ENCODE measurements around the gene TSPAN9.

Gene TSPAN9

GRCh38 chr12:3115078-3115477, 37.9 kb downstream of the TSPAN9 start:
- peaks cover 22% of the 10 kb centered on the region for H3K36me3 Mint-ChIP-seq (ENCODE audit: low read depth)
- H3K27ac Mint-ChIP-seq, result no peak overlapping the region
- H3K9me3 Mint-ChIP-seq, result no peaks in the 10 kb centered on the region
- H3K27me3 Mint-ChIP-seq (ENCODE audit: low read depth), result peaks cover 10% of the 10 kb centered on the region
- no peak for TF ChIP-seq CTCF (IDR thresholded peaks at IDR 0.05; ENCODE audit: unreplicated experiment in 3 of 3)
- peaks cover 43% of the 10 kb centered on the region for H3K4me1 Mint-ChIP-seq
- H3K4me3 Mint-ChIP-seq, result no peak overlapping the region

GRCh38 chr12:3116106-3116844, 39.1 kb downstream of the TSPAN9 start:
- Mint-ChIP-seq H3K36me3 (ENCODE audit: low read depth) (peaks cover 16% of the 10 kb centered on the region), H3K27ac (peak overlapping the region; percentile 54 to 98 (median 74)), H3K27me3 (ENCODE audit: low read depth) (peaks cover 10% of the 10 kb centered on the region), H3K4me1 (peaks cover 54% of the 10 kb centered on the region), H3K9me3 (no peaks in the 10 kb centered on the region), H3K4me3 (no peak overlapping the region)
- no peak for TF ChIP-seq CTCF (IDR thresholded peaks at IDR 0.05; ENCODE audit: unreplicated experiment in 3 of 3)

GRCh38 chr12:3117144-3117581, 40.0 kb downstream of the TSPAN9 start:
- Mint-ChIP-seq H3K36me3 (ENCODE audit: low read depth) (peaks cover 10% of the 10 kb centered on the region), H3K27ac (peak overlapping the region; percentile 54 to 98 (median 74)), H3K4me3 (peak overlapping the region in 1 of 3 experiments; percentile 2)

DNA sequence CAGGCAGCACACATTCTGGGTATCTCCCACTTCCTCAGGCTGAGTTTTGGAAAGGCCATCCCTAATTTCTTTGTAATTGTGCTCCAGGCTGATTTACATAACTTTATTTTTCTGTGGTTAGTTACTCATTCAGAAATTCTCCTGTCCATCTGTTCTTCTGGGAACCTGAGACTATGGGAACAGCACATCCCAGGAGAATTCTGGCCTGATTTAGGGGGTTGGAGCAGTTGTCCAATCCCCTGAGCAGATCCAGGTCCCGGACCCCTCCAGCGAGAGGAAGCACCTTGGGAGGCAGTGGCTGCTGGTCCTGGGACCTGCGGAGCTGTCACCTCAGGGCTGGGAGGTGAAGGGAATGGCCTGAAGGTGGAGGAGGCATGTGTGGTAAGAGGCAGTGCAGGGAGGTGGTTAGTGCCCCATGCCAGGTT, 40.4 kb downstream of the TSPAN9 start:
- Mint-ChIP-seq H3K27me3 (ENCODE audit: low read depth) (peaks cover 10% of the 10 kb centered on the region), H3K27ac (peak overlapping the region; percentile 54 to 98 (median 74)), H3K36me3 (ENCODE audit: low read depth) (peaks cover 11% of the 10 kb centered on the region), H3K9me3 (no peaks in the 10 kb centered on the region), H3K4me3 (no peak overlapping the region), H3K4me1 (peaks cover 54% of the 10 kb centered on the region)
- no peak for TF ChIP-seq CTCF (IDR thresholded peaks at IDR 0.05; ENCODE audit: unreplicated experiment in 3 of 3)

More at GRCh38 chr12:3117144-3117581, 40.0 kb downstream of the TSPAN9 start:
- H3K27me3 Mint-ChIP-seq (ENCODE audit: low read depth), result peaks cover 10% of the 10 kb centered on the region
- H3K4me1 Mint-ChIP-seq, result peaks cover 54% of the 10 kb centered on the region
- H3K9me3 Mint-ChIP-seq, result no peaks in the 10 kb centered on the region
- no peak for TF ChIP-seq CTCF (IDR thresholded peaks at IDR 0.05; ENCODE audit: unreplicated experiment in 3 of 3)

GRCh38 chr12:3119192-3119755, 42.1 kb downstream of the TSPAN9 start:
- TF ChIP-seq CTCF (IDR thresholded peaks at IDR 0.05; ENCODE audit: unreplicated experiment in 3 of 3), result no peak
- Mint-ChIP-seq H3K27me3 (ENCODE audit: low read depth) (peaks cover 10% of the 10 kb centered on the region), H3K9me3 (peaks cover 6% of the 10 kb centered on the region), H3K36me3 (ENCODE audit: low read depth) (peaks cover 23% of the 10 kb centered on the region), H3K4me1 (peaks cover 49% of the 10 kb centered on the region), H3K27ac (peak overlapping the region; percentile 91 to 98 (median 93)), H3K4me3 (peak overlapping the region in 1 of 3 experiments; percentile 17)
